ENCODE data around the gene COL9A2.

Gene COL9A2

DNA sequence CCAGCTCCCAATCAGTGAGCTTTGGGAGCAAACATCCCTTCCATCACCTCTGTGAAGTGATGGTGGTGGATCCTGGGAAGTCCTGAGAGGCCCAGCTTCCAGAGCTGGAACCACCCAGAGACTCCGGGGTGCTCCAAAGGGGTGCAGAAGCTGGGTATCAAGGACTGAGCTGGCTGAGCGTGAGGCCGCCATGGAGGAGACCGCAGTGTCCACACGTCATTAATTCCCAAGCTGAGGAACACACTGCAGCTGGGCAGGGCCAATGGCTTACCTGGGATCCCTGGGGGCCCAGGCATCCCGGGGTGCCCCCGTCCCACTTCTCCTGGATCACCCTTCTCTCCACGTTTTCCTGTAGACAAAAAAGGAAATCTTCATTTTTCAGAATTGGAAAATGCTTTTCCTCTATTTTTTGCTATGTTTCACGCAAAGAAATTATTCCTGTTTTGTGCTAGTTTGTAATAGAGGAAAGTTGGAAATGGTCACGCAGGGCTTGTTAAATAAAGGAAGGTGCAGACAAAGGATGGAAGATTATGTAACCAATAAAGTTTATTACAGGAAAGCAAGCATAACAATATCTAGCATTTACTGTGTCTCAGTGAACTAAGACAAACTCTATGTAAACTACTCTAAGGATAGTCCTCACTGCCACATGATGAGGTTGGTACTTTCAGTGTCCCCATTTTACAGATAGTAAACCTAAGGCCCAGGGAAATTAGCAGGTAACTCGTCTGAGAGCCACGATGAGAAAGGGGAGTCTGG, 15.4 kb downstream of the COL9A2 start:
- no peak for ATAC-seq

DNA sequence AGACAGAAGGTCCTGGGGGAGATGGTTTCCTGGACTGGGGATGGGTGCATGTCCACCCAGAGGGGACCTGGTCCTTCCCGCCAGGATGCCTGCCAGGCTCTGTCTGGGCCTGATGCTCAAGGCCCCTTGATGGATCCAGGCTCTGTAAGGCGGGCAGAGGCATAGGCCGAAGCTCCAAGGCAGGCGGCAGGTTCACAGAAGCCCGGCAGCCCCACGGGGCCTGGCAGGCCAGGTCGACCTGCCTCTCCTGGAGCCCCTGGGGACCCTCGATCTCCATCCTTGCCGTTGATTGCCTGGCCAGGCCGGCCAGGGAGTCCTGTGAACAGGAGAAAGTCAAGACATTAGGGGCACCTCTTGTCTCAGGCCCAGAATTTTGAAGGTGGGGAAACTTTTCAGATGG, 16.0 kb downstream of the COL9A2 start:
- ATAC-seq, result no peak

DNA sequence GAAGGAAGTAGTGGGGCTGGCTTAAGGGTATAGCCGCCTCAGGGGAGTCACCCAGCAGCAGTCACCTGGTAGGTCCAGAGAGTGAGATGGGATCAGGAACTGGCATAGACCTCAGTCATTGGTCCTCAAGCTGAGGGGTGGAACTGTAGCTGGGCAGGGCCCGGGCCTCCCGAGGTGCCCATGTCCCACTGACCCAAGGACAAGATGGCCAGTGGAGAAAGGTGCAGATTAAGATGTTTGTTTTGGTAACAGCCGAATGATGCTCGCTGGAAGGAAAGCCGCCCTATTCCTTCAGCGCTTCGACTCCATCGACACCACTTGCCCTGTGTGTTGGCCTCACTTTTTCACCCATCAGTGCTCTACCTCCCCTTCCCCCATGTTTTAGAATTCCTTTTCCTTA, 16.4 kb downstream of the COL9A2 start:
- no peak for ATAC-seq

DNA sequence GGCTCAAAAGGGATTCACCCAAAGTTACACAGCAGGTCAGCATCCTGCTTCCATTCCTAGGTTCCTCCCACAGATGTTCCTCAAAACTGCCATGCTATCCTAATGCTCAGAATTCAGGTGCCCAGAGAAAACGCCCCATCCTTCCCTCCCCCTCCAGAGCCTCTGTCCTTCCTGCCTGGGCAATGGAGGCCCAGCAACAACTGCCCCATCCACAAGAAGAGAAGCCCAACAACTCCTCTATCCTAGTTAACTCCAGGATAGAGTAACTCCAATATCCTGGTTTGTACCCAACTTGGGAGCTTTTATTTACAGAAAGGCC, 16.9 kb downstream of the COL9A2 start:
- no peak for ATAC-seq

DNA sequence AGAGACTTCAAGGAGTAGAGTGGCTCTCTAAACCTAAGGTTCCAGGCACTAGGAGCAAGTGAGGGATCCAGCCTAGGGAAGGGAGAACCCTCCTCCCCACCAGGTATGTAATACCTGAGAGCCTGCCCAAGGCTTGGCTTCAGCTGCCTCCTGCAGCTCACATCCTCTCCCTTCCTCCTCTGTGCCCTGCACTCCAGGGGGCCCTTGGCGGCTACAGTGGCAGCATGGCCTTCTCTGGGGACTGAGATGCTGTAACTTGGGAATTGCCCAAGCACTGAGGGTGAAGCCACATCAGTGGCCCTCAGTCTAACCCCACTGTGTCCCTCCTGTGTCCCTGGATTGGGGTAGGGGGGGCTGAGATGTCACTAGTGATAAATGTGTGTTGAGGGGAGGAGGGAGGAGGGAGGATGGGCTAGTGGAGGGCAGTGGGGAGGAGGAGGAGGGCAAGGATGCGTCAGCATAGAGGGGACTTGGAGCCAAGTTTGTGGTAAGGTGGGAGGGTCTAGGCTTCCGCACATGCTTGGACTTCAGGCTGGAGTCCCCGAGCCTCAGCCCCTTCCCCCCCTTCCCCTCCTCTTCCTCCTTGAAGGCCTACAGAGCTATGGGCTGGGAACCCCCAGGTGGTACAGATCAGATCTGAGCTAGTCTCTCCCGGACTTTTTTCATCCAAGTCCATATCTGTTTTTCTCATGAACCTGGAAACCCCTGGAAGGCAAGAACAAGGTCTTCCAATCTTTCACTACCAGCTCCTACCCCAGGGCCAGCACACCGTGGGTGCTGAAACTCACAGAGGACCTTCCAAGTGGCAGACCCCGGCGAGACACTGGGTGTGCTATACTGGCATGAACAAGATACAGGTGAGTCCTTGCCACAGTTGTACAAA, 17.5 kb downstream of the COL9A2 start:
- no peak for ATAC-seq

DNA sequence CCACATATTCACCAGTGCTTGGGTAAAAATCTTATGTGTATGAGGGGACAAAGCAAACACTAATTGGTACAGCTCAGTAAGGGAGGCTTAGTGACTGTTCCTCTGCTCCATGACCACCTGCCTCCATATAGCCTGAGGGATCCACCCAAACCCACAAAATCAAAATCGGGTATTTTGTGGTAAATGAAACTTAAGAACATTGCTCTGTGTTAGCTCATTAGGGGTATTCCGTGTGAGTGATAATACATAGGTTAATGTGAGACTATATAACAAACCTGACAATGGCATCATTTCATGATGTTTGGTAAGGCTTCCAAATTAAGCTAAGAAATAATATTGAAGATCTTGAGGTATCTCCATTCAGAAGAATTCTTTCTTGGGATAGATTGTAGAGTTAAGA, 25.8 kb downstream of the COL9A2 start:
- ATAC-seq, result no peak

DNA sequence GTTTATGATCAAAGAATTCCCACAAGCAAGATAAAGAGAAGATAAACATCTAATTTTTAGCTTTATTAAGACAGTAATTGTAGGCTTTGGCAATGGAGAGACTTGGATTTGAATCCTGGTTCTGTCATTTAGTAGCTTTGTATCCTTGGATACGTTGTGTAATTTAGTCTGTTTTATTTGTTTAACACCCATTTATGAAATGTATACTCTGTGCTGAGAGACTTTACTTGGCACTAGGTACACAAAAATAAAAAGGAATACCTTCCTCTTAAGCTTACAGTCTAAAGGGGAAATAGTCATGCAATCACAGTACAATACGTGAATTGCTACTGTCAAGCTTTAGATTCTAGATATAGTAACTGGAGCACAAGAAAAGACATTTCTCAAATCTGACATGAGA, 35.2 kb downstream of the COL9A2 start:
- ATAC-seq, result no peak

DNA sequence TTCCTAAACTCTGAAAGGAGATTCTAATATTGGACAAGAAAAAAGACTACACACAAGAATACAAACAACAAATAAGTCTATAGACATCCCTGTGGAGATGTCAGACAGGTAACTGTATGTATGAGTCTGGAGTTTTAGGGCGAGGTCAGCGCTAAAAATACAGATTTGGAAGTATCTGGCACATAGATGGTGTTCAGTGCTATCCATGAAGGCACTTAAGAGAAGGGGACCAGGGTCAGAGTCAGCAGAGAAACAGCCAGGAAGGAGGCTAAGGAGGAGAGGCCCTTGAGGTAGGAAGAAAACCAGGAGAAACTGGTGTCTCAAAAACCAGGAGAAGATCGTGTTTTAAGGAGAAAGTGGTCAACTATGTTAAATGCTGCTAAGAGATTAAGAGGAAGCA, 41.0 kb downstream of the COL9A2 start:
- ATAC-seq, result no peak

DNA sequence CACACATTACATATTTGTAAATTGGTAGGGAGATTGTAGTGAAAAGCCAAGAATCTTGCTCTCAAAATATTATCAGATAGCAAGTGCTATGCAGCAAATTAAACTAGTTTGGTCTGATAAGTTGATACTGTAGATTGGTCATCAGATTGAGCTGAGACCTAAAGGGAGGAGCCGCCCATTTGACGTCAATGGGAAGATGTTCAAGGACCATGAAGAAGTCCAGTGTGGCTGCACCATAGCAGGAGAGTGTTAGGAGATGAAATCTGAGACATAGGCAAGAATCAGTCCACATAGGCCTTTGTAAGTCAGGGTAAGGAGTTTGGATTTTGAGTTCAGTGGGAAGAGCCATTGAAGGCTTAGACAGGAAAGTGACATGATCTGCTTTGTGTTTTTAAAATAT, 42.8 kb downstream of the COL9A2 start:
- no peak for ATAC-seq

DNA sequence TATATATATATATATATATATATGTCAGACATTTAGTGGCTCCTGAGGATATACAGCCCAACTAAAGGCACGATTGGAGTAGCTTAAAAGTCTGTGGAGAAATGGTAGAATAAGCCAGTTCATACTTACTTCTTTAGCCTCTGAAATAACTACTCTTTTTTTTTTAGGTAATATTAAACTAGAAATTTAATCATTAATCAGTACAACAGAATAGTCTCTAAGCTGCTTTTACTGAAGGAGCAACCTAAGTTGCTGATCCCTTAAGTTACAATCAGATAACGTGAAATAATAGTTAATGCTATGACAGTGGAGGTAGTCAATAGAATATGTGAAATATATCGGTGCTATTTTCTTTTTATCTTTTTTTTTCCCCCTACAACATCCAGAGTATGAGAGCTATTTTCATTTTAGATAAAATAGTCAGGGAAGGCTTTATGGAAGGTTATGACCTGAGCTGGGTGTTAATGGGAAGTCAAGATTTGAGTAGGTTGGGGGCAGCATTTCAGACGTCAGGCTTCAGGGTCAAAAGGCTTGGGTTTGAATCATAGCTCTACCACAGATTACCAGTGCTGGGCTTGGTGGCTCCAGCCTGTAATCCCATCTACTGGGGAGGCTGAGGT, 43.4 kb downstream of the COL9A2 start:
- no peak for ATAC-seq

DNA sequence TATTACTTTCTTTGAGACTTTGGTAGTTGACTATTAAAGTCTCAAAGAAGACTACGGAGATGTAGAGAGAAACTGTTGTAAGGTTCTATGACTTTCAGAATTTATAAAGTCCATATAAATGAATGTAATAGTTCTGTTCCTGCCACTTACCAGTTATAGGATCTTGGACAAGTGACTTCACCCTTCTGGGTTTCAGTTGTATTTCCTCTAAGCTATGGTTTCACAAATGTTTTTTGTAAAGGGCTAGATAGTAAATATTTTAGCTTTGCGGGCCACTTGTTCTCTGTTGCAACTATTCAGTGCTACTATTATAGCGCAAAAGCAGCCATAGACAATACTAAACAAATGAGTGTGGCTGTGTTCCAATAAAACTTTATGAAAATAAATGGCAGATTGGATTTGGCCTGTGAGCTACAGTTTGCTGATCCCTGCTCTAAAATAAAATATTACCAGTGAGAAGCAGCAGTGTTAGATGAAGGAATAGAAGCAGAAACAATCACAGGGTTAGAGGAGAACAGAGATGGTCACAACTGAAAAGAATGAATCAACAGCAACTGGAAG, 44.4 kb downstream of the COL9A2 start:
- ATAC-seq, result no peak

DNA sequence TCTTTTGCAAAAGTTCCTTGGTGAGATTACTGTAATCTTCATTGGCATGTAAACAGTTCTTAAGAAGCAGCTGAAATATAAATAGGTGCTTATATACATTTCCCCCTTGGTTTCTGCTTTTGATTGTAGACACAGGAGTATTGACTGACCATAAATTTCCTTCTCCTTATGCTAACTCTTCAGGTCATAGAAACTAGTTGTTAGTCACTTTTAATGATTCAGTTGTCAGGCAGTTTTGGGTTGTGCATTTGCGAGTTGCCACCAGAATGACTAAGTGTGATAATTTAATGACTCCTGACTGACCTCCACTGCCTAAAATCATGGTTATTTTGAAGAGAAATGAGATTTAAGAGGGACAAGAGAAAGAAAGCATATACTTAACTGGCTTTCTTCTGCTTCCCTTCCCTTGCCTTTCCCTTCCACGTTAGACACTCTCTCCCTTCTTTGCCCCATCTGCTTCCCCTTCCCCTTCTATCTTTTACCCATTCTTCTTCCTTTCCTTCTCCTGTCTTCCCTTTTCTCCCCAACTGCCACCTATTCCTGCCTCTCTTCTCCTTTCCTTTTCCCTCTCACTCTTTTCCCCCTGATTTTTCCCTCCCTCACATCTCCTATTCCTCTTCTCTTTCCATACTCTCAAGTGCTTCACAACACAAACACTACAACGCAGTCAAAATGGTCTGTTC, 46.8 kb downstream of the COL9A2 start:
- peak; percentile 89 for ATAC-seq

DNA sequence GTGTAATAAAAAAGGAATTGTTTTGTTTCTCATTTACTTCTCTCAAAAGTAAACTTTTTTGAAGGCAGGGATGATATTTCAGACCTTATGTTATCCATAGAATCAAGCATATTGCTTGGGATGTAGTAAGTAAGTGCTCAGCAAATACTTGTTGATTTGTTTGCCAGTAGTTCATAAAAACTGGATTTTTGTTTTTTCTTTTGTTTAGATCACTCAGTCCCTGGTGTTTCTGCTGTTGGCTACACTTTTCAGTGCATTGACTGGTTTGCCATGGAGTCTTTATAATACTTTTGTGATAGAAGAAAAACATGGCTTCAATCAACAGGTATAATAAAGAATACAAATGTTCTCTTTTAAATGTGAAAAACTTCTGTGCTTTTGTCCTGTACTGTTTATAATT, 48.9 kb downstream of the COL9A2 start:
- ATAC-seq, result no peak

DNA sequence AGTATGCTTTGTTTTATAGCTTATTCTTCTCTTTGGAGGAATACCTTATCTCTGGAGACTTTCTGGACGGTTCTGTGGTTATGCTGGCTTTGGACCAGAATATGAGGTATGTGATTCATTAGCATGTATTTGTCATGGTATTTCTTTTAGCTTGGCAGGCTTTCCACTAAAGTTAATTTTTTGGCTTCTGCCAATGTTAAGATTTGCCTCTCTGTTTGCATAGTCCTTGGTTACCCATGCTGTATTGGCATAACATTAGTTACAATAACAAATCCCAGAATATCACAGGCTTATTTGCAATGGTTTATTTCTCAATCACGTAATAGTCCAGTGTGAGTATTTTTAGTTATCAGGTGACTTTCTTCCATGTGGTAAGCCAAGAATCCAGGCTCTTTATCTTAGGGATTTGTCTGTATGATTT, 49.3 kb downstream of the COL9A2 start:
- no peak for ATAC-seq

DNA sequence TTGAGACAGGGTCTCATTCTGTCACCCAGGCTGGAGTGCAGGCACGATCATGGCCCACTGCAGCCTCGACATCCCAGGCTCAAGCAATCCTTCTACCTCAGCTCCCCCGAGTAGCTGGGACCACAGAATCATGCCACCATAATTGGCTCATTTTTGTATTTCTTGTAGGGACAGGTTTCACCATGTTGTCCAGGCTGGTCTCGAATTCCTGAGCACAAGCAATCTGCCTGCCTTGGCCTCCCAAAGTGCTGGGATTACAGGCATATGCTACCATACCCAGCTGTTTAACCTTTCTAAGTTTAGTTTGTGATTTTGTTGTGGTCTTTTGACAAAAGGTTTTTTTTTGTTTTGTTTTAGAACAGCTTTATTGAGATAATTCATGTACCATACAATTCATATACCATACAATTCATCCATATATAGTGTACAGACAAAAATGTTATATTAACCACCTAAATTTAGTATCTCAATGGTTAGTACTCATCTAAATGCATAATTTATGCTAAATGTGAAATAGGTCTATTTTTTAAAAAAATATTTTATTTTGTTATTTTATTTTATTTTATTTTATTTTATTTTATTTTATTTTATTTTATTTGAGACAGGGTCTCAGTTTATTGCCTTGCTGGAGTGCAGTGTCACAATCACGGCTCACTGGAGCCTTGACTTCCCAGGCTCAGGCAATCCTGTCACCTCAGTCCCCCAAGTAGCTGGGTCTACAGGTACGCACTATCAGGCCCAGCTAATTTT, 50.1 kb downstream of the COL9A2 start:
- no peak for ATAC-seq

DNA sequence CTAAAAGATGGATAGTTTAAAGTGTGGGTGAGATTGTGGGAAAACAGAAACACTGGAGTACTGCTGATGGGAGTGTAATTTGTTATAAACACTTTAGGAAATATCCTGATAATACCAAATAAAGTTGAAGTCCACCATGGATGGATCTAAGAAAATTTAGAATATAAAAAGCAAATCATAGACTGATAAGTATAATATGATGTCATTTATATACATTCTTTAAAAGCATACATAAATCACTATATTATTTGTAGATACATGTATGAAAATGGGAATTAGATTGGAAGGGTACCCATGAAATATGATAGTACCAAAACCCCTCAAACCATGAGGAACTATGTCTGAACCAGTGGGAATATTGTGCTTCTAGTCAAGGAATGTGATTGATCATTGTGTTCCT, 51.2 kb downstream of the COL9A2 start:
- ATAC-seq, result no peak

DNA sequence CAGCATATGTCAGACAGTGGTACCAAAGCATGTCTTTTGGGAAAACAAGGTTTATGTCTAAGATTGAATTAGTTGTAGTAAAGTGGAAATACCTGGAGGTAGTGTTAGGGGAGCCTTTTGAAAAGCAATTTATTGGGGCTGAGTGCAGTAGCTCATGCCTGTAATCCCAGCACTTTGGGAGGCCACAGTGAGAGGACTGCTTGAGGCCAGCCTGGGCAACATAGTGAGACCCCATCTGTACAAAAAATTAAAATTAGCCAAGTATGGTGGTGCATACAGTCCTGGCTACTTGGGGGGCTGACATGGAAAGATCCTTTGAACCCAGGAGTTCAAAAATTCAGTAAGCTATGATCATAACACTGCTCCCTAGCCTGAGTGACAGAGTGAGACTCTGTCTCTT, 51.8 kb downstream of the COL9A2 start:
- no peak for ATAC-seq

DNA sequence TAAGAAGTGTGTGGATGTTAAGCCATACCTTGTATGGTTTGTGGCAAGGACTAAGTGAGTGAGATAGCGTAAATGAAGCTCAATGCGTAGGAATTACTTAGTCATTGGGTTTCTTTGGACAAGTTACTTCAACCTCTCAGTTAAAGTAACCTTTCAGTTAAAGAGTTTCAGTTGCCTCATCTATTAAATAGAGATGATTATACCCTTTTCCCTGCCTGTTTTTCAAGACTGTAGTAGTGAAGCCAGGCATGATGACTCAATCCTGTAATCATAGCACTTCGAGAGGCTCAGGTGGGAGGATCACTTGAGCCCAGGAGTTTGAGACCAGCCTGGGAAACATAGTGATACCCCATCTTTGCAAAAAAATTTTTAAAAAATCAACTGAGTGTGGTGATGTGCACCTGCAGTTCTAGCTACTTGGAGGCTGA, 52.7 kb downstream of the COL9A2 start:
- peak; percentile 93 to 96 for ATAC-seq

DNA sequence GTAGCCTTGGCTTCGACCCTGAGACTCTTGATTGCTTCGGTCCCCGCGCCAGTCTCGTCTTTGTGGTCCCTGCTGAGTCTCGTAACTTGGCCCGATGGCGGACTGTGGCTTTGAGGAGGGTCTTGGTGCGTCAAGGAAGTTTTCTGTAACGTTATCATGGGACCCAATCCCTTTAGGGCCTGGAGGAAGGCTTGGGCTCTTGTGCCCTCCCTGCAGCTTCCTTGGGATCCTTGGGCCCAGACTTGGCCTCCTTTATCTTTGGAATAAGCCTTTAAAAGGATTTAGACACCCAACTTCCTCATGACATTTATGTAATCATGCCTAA, 58.7 kb downstream of the COL9A2 start:
- ATAC-seq, result no peak

DNA sequence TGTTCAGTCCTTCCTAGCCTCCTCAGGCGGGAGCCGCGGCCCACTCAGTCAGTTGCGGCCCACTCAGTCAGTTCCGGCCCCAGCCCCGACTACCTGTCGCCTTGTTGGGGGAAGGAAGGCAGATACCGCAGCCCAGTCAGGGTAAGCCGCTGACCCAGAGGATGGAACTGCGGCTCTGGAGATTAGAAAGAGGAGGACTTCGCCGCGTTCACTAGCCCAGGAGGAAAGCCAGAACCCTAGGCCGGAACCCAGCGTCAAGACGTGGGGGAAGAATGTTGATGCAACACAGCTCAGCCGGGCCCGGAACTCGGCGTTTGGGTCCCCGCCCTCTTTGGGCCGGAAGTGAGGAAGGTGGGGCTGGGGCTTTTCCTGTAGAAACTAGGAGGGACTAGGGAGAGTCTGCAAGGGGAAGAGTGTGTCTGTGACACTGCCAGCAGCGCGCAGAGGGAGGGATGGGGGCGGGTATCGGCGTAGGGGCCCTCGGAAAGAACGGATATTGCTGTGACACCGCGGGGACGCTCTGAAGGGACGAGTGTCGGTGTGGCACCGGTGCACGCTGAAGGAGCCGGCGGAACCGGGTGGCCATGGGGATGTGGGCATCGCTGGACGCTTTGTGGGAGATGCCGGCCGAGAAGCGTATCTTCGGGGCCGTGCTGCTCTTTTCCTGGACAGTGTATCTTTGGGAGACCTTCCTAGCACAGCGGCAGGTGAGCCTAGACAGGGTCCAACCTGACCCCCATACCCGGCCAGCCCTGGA, 59.2 kb downstream of the COL9A2 start, which contains the start of gene ZMPSTE24:
Gene ZMPSTE24 (plus strand): TSS at position 549 of the 757 bp plus-strand sequence. CDS start 36 bp downstream, at position 585.
- ATAC-seq, result peak; percentile 98

DNA sequence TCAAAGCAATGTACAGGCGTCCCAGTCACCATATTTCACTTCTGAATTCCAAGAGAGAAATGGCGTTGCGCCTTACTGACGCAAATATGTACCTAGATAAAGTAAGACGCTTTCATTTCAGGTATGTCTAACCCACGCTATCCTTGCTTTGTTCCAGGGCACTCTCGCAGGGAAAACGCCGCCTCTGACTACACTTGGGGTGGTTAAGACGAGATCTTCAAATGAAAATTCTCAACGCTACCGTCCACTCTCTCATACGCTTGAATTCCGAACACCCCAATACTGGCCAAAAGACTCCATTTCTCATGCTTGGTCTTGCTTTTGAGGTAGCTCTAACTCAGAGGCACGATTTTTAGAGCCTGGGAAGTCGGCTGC, 59.8 kb downstream of the COL9A2 start:
- peak; percentile 2 to 3 for ATAC-seq
